Measurements from ENCODE around the gene SNX2. TPM values are rescaled to one million over a fixed set of nuclear protein-coding genes. Genes with fewer than 3 reads are reported as not detected.

The SNX2 gene
- total RNA-seq, 1 donor from 2014 or later = 38.3 TPM

DNA sequence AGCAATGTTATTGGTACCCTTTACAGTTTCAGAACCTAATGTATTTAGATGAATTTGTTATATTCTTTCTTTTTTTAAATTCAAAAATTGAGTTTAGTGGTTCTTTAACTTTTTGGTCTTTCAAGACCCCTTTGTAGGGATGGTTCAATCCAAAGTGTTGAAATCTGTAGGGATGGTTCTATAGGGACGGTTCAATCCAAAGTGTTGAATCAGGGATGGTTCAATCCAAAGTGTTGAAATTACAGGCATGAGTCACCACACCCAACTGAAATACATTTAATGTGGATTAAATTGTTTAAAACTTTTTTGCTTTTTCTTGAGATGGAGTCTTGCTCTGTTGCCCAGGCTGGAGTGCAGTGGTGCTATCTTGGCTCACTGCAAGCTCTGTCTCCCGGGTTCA, 30.6 kb downstream of the SNX2 start:
- TF ChIP-seq, protein P1, sequence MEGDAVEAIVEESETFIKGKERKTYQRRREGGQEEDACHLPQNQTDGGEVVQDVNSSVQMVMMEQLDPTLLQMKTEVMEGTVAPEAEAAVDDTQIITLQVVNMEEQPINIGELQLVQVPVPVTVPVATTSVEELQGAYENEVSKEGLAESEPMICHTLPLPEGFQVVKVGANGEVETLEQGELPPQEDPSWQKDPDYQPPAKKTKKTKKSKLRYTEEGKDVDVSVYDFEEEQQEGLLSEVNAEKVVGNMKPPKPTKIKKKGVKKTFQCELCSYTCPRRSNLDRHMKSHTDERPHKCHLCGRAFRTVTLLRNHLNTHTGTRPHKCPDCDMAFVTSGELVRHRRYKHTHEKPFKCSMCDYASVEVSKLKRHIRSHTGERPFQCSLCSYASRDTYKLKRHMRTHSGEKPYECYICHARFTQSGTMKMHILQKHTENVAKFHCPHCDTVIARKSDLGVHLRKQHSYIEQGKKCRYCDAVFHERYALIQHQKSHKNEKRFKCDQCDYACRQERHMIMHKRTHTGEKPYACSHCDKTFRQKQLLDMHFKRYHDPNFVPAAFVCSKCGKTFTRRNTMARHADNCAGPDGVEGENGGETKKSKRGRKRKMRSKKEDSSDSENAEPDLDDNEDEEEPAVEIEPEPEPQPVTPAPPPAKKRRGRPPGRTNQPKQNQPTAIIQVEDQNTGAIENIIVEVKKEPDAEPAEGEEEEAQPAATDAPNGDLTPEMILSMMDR (IDR thresholded peaks at IDR 0.05) = no peak
- TF ChIP-seq POLR2AphosphoS5 (IDR thresholded peaks at IDR 0.05; ENCODE audit: insufficient read depth in 1 of 2, low read depth in 1 of 2) = no peak
- no peak for TF ChIP-seq POLR2A (IDR thresholded peaks at IDR 0.05)
- no peaks in the 10 kb centered on the region for H3K9me3 ChIP-seq
- H3K4me1 ChIP-seq = no peaks in the 10 kb centered on the region
- H3K36me3 ChIP-seq = peaks cover 0 to 29% of the 10 kb centered on the region in 2 donors
- no peak for DNase-seq (ENCODE audit: extremely low spot score in 2 of 2)
- H3K4me3 ChIP-seq = no peak overlapping the region
- H3K27ac ChIP-seq = no peak overlapping the region
- intact Hi-C loops (cut with DNase I) = no loop called here
- no peaks in the 10 kb centered on the region for H3K27me3 ChIP-seq

GRCh38 chr5:122810405-122810804, 35.5 kb downstream of the SNX2 start:
- no peak overlapping the region for H3K27ac ChIP-seq
- peaks cover 0 to 17% of the 10 kb centered on the region in 2 donors for H3K36me3 ChIP-seq
- no peaks in the 10 kb centered on the region for H3K4me1 ChIP-seq
- intact Hi-C loops (cut with DNase I) = no loop called here
- DNase-seq (ENCODE audit: extremely low spot score in 2 of 2) = no peak
- no peak for TF ChIP-seq POLR2A (IDR thresholded peaks at IDR 0.05)
- TF ChIP-seq, protein P1 (IDR thresholded peaks at IDR 0.05) = no peak
- TF ChIP-seq POLR2AphosphoS5 (IDR thresholded peaks at IDR 0.05; ENCODE audit: insufficient read depth in 1 of 2, low read depth in 1 of 2) = no peak
- no peaks in the 10 kb centered on the region for H3K27me3 ChIP-seq
- no peaks in the 10 kb centered on the region for H3K9me3 ChIP-seq
- no peak overlapping the region for H3K4me3 ChIP-seq

- Histone ChIP-seq H3K27me3 (no peaks in the 10 kb centered on the region), H3K27ac (no peak overlapping the region), H3K4me3 (no peak overlapping the region), H3K36me3 (peaks cover 0 to 17% of the 10 kb centered on the region in 2 donors), H3K4me1 (no peaks in the 10 kb centered on the region), H3K9me3 (no peaks in the 10 kb centered on the region)
- intact Hi-C loops (cut with DNase I) = no loop called here
- DNase-seq (ENCODE audit: extremely low spot score in 2 of 2) = no peak
- TF ChIP-seq, protein P1 (IDR thresholded peaks at IDR 0.05) = no peak
- TF ChIP-seq POLR2A (IDR thresholded peaks at IDR 0.05) (no peak), POLR2AphosphoS5 (IDR thresholded peaks at IDR 0.05; ENCODE audit: insufficient read depth in 1 of 2, low read depth in 1 of 2) (no peak)
Measured at GRCh38 chr5:122815218-122815767, 40.4 kb downstream of the SNX2 start.

DNA sequence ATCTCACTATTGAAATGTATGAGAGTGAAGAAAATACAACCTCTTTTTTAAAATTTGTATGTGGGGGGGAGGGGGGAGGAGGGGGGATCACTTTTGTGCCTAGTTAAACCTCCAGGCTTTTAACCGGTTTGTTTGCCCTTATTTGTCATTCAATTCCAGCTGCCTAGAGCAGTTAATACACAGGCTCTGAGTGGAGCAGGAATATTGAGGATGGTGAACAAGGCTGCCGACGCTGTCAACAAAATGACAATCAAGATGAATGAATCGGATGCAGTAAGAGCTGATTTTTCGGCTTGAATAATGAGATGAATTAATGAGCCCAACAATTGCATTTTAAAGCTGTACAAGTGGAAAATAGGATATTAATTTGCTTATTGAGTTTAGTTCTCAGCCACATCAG, 41.9 kb downstream of the SNX2 start:
- Histone ChIP-seq H3K4me1 (no peaks in the 10 kb centered on the region), H3K9me3 (no peaks in the 10 kb centered on the region), H3K27me3 (no peaks in the 10 kb centered on the region), H3K36me3 (peaks cover 0 to 18% of the 10 kb centered on the region in 2 donors), H3K27ac (no peak overlapping the region), H3K4me3 (no peak overlapping the region)
- intact Hi-C loops (cut with DNase I) = no loop called here
- TF ChIP-seq POLR2A (IDR thresholded peaks at IDR 0.05) (no peak), POLR2AphosphoS5 (IDR thresholded peaks at IDR 0.05; ENCODE audit: insufficient read depth in 1 of 2, low read depth in 1 of 2) (no peak)
- TF ChIP-seq, protein P1 (IDR thresholded peaks at IDR 0.05) = no peak
- no peak for DNase-seq (ENCODE audit: extremely low spot score in 2 of 2)

- H3K4me3 ChIP-seq = no peak overlapping the region
- no peak overlapping the region for H3K27ac ChIP-seq
- no peak for DNase-seq (ENCODE audit: extremely low spot score in 2 of 2)
- H3K9me3 ChIP-seq = no peaks in the 10 kb centered on the region
- no peaks in the 10 kb centered on the region for H3K4me1 ChIP-seq
- no peaks in the 10 kb centered on the region for H3K27me3 ChIP-seq
- H3K36me3 ChIP-seq = peaks cover 0 to 33% of the 10 kb centered on the region in 2 donors
- intact Hi-C loops (cut with DNase I) = no loop called here
- no peak for TF ChIP-seq POLR2AphosphoS5 (IDR thresholded peaks at IDR 0.05; ENCODE audit: insufficient read depth in 1 of 2, low read depth in 1 of 2)
- no peak for TF ChIP-seq POLR2A (IDR thresholded peaks at IDR 0.05)
- TF ChIP-seq, protein P1 (IDR thresholded peaks at IDR 0.05) = no peak
Measured at GRCh38 chr5:122831984-122832383, 57.1 kb downstream of the SNX2 start.

Measured in vagina (tissue), 2 donors.